Calu3 (cell line): ENCODE results near the gene LBX2. TPM values are rescaled to one million over a fixed set of nuclear protein-coding genes. Genes with fewer than 3 reads are reported as not detected.

Source experiments
- BruUV-seq: library from RNA; stranded (reverse); fragments of 400-500 nt; replicated peaks from 2 replicates; lab custom pipeline; 2021; lab: Mats Ljungman, UMichigan
- CTCF ChIA-PET: fragments of 300-600 bp; sonication (Branson Sonifier 250); formaldehyde crosslinking; loops from one replicate; lab custom pipeline; 2022; ENCODE audit warnings: antibody characterized with exemption; lab: Charles Lee
- DNase-seq: peaks from one replicate; pipeline ENCODE4 v3.0.0; 2022
- H3K27ac Mint-ChIP-seq: one replicate; pipeline ENCODE4 v1.8.0; 2022; ENCODE audit warnings: mixed read lengths; ENCODE audit not compliant: unreplicated experiment
- H3K27me3 Mint-ChIP-seq: one replicate; pipeline ENCODE4 v1.8.0; 2022; ENCODE audit warnings: mixed read lengths; ENCODE audit not compliant: unreplicated experiment
- H3K36me3 Mint-ChIP-seq: one replicate; pipeline ENCODE4 v1.8.0; 2022; ENCODE audit warnings: mild to moderate bottlenecking, moderate library complexity, mixed read lengths; ENCODE audit not compliant: insufficient read depth, unreplicated experiment
- H3K4me1 Mint-ChIP-seq: one replicate; pipeline ENCODE4 v1.8.0; 2022; ENCODE audit warnings: mild to moderate bottlenecking, low read depth, mixed read lengths; ENCODE audit not compliant: unreplicated experiment
- H3K4me3 Mint-ChIP-seq: one replicate; pipeline ENCODE4 v1.8.0; 2022; ENCODE audit warnings: mild to moderate bottlenecking, low read depth, moderate library complexity, mixed read lengths; ENCODE audit not compliant: unreplicated experiment
- H3K9me3 Mint-ChIP-seq: one replicate; pipeline ENCODE4 v1.8.0; 2022; ENCODE audit warnings: low read depth, mixed read lengths; ENCODE audit not compliant: unreplicated experiment
- intact Hi-C: fragments of 100-400 bp; cut with micrococcal nuclease; formaldehyde crosslinking; loops from one replicate; pipeline ENCODE4 v1.10.0; 2022; ENCODE audit not compliant: unreplicated experiment
- total RNA-seq: library from RNA; stranded (reverse); gene quantifications from 2 replicates; pipeline ENCODE4 v1.2.3, GENCODE V29; 2022
- TF ChIP-seq, protein P1 (sequence below): fragments of 200-600 bp; IDR thresholded peaks from one replicate; pipeline ENCODE4 v1.8.0; 2022; ENCODE audit warnings: antibody characterized with exemption; ENCODE audit not compliant: unreplicated experiment

LBX2 gene
- total RNA-seq, 1 experiment from 2014 or later = 3.5 TPM

DNA sequence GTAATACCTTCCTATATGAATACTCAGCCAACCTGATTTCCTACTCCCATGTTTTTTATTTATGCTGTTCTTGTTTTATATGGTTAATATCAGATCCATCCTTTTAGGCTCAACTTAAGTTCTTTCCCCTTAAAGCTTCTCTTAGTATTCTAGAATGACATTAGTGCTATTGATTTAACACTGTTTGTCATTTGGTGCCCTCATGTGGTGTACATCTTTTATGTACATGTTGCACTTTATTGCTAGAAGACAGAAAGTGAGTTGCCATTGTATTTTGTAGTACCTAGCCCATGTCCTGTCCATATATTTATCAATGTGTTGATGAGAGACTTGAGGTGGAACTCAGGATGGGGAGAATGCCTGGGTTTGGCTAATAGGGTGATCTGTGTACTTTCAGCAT, 32.8 kb upstream of the LBX2 start:
- intact Hi-C loops = loop anchor here (1.0 to 10.0 kb wide), 2 partner anchors 49 to 197 kb away; partner anchors contain the start of gene TTC31
- peaks cover 34% of the 10 kb centered on the region for H3K36me3 Mint-ChIP-seq
- no TSS peak for BruUV-seq
- DNase-seq = no peak
- H3K27ac Mint-ChIP-seq = no peak overlapping the region
- no peaks in the 10 kb centered on the region for H3K9me3 Mint-ChIP-seq
- peaks cover 28% of the 10 kb centered on the region for H3K4me1 Mint-ChIP-seq
- CTCF ChIA-PET = interaction anchor here (0.7 to 1.9 kb wide), 4 partner anchors 26 to 74 kb away, joined by 3 to 11 read pairs (median 5); partner anchors contain the start of genes CCDC142, TTC31 and WBP1
- no peak overlapping the region for H3K4me3 Mint-ChIP-seq
- TF ChIP-seq, protein P1, sequence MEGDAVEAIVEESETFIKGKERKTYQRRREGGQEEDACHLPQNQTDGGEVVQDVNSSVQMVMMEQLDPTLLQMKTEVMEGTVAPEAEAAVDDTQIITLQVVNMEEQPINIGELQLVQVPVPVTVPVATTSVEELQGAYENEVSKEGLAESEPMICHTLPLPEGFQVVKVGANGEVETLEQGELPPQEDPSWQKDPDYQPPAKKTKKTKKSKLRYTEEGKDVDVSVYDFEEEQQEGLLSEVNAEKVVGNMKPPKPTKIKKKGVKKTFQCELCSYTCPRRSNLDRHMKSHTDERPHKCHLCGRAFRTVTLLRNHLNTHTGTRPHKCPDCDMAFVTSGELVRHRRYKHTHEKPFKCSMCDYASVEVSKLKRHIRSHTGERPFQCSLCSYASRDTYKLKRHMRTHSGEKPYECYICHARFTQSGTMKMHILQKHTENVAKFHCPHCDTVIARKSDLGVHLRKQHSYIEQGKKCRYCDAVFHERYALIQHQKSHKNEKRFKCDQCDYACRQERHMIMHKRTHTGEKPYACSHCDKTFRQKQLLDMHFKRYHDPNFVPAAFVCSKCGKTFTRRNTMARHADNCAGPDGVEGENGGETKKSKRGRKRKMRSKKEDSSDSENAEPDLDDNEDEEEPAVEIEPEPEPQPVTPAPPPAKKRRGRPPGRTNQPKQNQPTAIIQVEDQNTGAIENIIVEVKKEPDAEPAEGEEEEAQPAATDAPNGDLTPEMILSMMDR = no peak
- peaks cover 18% of the 10 kb centered on the region for H3K27me3 Mint-ChIP-seq

DNA sequence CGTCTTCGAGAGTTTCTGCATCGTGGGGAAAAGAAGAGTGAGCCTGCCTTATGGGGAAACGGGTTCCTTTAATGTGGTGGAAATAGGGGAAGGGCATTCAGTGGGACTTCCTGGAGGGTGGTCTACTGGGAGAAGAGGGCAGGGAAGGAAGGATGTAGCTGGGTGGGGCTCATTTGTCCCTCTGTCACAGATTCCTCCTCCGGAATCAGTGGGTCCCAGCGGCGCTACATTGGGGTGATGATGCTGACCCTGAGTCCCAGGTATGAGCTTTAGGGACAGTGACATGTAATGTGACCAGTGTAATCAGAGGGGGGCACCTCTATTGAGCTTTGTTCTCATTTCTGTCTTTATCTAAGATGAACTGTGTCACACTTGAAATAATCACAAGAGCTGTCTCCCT, 32.3 kb upstream of the LBX2 start:
- CTCF ChIA-PET = interaction anchor here (0.7 to 1.9 kb wide), 5 partner anchors 17 to 73 kb away, joined by 3 to 11 read pairs (median 5); partner anchors contain the start of genes CCDC142, TLX2, TTC31 and WBP1
- Mint-ChIP-seq H3K27ac (no peak overlapping the region), H3K36me3 (peaks cover 40% of the 10 kb centered on the region), H3K9me3 (no peaks in the 10 kb centered on the region), H3K4me1 (peaks cover 28% of the 10 kb centered on the region), H3K27me3 (peaks cover 12% of the 10 kb centered on the region), H3K4me3 (no peak overlapping the region)
- TF ChIP-seq, protein P1 = no peak
- no peak for DNase-seq
- intact Hi-C loops = loop anchor here (1.0 to 10.0 kb wide), 2 partner anchors 48 to 197 kb away; partner anchors contain the start of gene TTC31
- no TSS peak for BruUV-seq

DNA sequence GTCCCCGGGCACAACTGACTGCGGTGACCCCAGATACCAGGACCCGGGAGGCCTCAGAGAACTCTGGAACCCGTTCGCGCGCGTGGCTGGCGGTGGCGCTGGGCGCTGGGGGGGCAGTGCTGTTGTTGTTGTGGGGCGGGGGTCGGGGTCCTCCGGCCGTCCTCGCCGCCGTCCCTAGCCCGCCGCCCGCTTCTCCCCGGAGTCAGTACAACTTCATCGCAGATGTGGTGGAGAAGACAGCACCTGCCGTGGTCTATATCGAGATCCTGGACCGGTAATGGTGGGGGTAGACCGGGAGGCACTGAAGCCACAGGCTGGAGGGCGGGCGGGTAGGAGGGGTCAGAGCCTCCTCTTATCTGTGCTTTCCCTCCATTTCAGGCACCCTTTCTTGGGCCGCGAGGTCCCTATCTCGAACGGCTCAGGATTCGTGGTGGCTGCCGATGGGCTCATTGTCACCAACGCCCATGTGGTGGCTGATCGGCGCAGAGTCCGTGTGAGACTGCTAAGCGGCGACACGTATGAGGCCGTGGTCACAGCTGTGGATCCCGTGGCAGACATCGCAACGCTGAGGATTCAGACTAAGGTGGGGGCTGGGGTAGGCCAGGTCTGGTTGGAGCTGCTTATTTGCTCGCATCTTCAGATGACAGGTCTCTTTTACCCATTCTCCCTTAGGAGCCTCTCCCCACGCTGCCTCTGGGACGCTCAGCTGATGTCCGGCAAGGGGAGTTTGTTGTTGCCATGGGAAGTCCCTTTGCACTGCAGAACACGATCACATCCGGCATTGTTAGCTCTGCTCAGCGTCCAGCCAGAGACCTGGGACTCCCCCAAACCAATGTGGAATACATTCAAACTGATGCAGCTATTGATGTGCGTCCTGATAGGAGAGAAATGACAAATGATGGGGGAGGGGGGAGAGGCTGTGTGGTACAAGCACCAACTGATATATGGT, 31.1 kb upstream of the LBX2 start:
- no peak for DNase-seq
- Mint-ChIP-seq H3K27ac (no peak overlapping the region), H3K9me3 (no peaks in the 10 kb centered on the region), H3K27me3 (peaks cover under 1% of the 10 kb centered on the region), H3K4me3 (peak overlapping the region; percentile 95), H3K36me3 (peaks cover 46% of the 10 kb centered on the region), H3K4me1 (peaks cover 28% of the 10 kb centered on the region)
- intact Hi-C loops = loop anchor here (10.0 kb wide), 1 partner anchor 196 kb away; no protein-coding TSS in a partner anchor
- CTCF ChIA-PET = interaction anchor here (1.0 to 1.9 kb wide), 4 partner anchors 16 to 196 kb away, joined by 3 to 11 read pairs (median 3); partner anchors contain the start of genes CCDC142, TLX2 and TTC31
- no TSS peak for BruUV-seq
- TF ChIP-seq, protein P1 = no peak
